GM21576 (cell line): ENCODE results near the gene USP31.

Experiments
- ATAC-seq: cut with Tn5 transposase; IDR thresholded peaks from one replicate; pipeline ENCODE4 v1.9.1; 2021; ENCODE audit warnings: mild to moderate bottlenecking, moderate library complexity; ENCODE audit not compliant: unreplicated experiment

USP31 gene

GRCh38 chr16:23029733-23030420 lies 119.4 kb downstream of the USP31 start:
- ATAC-seq = no peak

GRCh38 chr16:23027386-23027785 lies 121.9 kb downstream of the USP31 start:
- ATAC-seq = no peak

- no peak for ATAC-seq
Observed at GRCh38 chr16:23026784-23027362, 122.4 kb downstream of the USP31 start.

- ATAC-seq = no peak
Observed at GRCh38 chr16:23025692-23026307, 123.5 kb downstream of the USP31 start.

- ATAC-seq = no peak
Observed at GRCh38 chr16:23024044-23024443, 125.2 kb downstream of the USP31 start.

- no peak for ATAC-seq
Observed at GRCh38 chr16:23020084-23020483, 129.2 kb downstream of the USP31 start.

GRCh38 chr16:23016368-23016767 lies 132.9 kb downstream of the USP31 start:
- no peak for ATAC-seq

- no peak for ATAC-seq
Observed at GRCh38 chr16:23015580-23015979, 133.7 kb downstream of the USP31 start.

- ATAC-seq = no peak
Observed at GRCh38 chr16:23014592-23014991, 134.7 kb downstream of the USP31 start.
